Ovary (tissue), 3 donors: Measurements from ENCODE around the gene UNC5C.

ENCODE experiments used
- CTCF ChIP-seq, 3 donors: fragments of 450-650 bp in 2 of 3; fragments of 200-600 bp in 1 of 3; IDR thresholded peaks; one replicate each; pipeline versions ENCODE4 v1.5.1 to v1.8.0; 2016 to 2022; ENCODE audit warnings: antibody characterized with exemption in 3 of 3, mild to moderate bottlenecking in 1 of 3
- POLR2A ChIP-seq: fragments of 450-650 bp; IDR thresholded peaks from one replicate; pipeline ENCODE4 v1.6.1; 2017; ENCODE audit warnings: antibody characterized with exemption, mild to moderate bottlenecking, moderate library complexity
- donor health status: DM: no; HTN: no; CAD: no.

GRCh38 chr4:95549246-95550114 lies 707 bp upstream of the UNC5C start:
- no peak for TF ChIP-seq CTCF (IDR thresholded peaks at IDR 0.05)
- no peak for TF ChIP-seq POLR2A
